ENCODE data around the gene CCDC57. TPM values are rescaled to one million over a fixed set of nuclear protein-coding genes. Genes with fewer than 3 reads are reported as not detected.

Gene CCDC57
- total and polyA plus RNA-seq, 4 donors, result 5.4 to 19.1 (median 11.7) TPM

DNA sequence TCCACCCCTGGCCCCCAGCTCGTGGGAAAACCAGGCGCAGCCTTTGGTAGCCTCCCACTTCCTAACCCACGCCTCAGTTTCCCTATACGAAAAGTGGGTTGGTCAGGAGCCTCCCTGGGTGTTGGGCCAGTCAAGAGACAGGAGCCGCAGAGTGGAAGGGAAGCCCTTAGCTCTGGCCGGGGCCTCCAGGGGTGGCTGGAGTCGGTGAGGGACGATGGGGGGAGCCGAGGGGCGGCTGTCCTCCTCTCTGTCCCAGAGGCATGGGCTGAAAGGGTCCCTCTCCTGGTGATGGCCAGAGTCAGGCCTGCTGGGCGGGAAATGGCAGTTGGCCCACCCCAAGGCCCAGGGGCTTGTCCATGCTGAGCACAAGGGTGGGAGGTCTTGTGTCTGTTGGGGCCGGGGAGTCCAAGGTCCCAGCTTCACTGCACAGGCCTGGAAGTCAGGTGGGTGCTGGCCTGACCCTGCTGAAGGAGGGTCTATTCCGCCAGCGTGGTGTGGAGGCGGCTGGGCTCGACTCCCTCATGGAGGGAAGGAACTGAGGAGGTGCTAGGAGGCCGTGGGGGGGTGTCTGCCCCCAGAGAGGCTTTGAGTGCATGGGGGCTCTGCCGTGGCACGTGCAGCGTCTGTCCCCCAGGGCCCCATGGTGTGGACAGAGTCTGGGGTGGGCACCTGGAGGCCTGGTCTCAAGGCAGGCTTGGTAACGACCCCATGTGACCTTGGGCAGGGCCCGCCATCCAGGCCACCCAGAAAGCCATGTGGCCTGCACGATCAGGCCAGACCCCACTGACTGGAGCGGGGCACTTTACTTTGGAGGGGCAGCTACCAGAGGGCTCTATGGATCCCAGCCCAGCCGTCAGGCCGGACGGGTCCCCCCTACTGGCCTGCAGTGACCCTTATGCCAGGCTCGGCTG, 17.3 kb upstream of the CCDC57 start:
- Histone ChIP-seq H3K9ac (ENCODE audit: low read depth in 1 of 2, low read length in 2 of 2) (peak overlapping the region in 1 of 2 donors; percentile 59), H3K9me3 (ENCODE audit: control insufficient read depth in 4 of 4, low read length in 3 of 4) (no peaks in the 10 kb centered on the region), H3K27me3 (ENCODE audit: control insufficient read depth in 4 of 4, insufficient read depth in 4 of 4, low read length in 3 of 4) (no peaks in the 10 kb centered on the region), H3K4me3 (ENCODE audit: low read depth in 1 of 3, low read length in 3 of 3) (peak overlapping the region in 1 of 3 donors; percentile 57), H3K36me3 (ENCODE audit: control insufficient read depth in 4 of 4, insufficient read depth in 3 of 4, low read depth in 1 of 4, low read length in 3 of 4) (no peaks in the 10 kb centered on the region), H3K27ac (ENCODE audit: low read depth in 1 of 2, low read length in 2 of 2) (peak overlapping the region; percentile 66 to 72), H3K4me1 (ENCODE audit: control insufficient read depth in 4 of 4, insufficient read depth in 4 of 4, low read length in 3 of 4) (peaks cover 3 to 24% (median 12%) of the 10 kb centered on the region in 4 donors)
- TF ChIP-seq JUND (IDR thresholded peaks at IDR 0.05) (no peak), GABPA (IDR thresholded peaks at IDR 0.05 in 1 of 2, conservative IDR thresholded peaks at IDR 0.05 in 1 of 2) (no peak)
- 69% methylated on average over 28 of the region's 28 CpGs for WGBS
- DNase-seq (ENCODE audit: low spot score), result no peak

GRCh38 chr17:82228842-82229697, 16.4 kb upstream of the CCDC57 start, which contains the start of gene SLC16A3:
Gene SLC16A3, plus strand, starts transcription at chr17:82229042. Its CDS starts 6,967 bp downstream, at chr17:82236009.
- peaks cover 3 to 24% (median 12%) of the 10 kb centered on the region in 4 donors for H3K4me1 ChIP-seq (ENCODE audit: control insufficient read depth in 4 of 4, insufficient read depth in 4 of 4, low read length in 3 of 4)
- H3K4me3 ChIP-seq (ENCODE audit: low read depth in 1 of 3, low read length in 3 of 3), result peak within 1 kb of the TSS in 1 of 3 donors; percentile 57
- H3K27me3 ChIP-seq (ENCODE audit: control insufficient read depth in 4 of 4, insufficient read depth in 4 of 4, low read length in 3 of 4), result no peaks in the 10 kb centered on the region
- TF ChIP-seq YY1 (IDR thresholded peaks at IDR 0.05) (no peak), EGR1 (IDR thresholded peaks at IDR 0.05; ENCODE audit: low read depth in 2 of 2) (no peak), JUND (IDR thresholded peaks at IDR 0.05) (no peak), ATF3 (IDR thresholded peaks at IDR 0.05) (no peak), HNF4A (conservative IDR thresholded peaks at IDR 0.05) (no peak), ZBTB33 (IDR thresholded peaks at IDR 0.05) (no peak), NR2F2 (IDR thresholded peaks at IDR 0.05) (no peak), FOXA1 (IDR thresholded peaks at IDR 0.05) (no peak), FOXA2 (IDR thresholded peaks at IDR 0.05) (no peak), RAD21 (IDR thresholded peaks at IDR 0.05) (no peak), RXRA (IDR thresholded peaks at IDR 0.05) (no peak), SP1 (IDR thresholded peaks at IDR 0.05) (no peak)
- TF ChIP-seq, protein P1, sequence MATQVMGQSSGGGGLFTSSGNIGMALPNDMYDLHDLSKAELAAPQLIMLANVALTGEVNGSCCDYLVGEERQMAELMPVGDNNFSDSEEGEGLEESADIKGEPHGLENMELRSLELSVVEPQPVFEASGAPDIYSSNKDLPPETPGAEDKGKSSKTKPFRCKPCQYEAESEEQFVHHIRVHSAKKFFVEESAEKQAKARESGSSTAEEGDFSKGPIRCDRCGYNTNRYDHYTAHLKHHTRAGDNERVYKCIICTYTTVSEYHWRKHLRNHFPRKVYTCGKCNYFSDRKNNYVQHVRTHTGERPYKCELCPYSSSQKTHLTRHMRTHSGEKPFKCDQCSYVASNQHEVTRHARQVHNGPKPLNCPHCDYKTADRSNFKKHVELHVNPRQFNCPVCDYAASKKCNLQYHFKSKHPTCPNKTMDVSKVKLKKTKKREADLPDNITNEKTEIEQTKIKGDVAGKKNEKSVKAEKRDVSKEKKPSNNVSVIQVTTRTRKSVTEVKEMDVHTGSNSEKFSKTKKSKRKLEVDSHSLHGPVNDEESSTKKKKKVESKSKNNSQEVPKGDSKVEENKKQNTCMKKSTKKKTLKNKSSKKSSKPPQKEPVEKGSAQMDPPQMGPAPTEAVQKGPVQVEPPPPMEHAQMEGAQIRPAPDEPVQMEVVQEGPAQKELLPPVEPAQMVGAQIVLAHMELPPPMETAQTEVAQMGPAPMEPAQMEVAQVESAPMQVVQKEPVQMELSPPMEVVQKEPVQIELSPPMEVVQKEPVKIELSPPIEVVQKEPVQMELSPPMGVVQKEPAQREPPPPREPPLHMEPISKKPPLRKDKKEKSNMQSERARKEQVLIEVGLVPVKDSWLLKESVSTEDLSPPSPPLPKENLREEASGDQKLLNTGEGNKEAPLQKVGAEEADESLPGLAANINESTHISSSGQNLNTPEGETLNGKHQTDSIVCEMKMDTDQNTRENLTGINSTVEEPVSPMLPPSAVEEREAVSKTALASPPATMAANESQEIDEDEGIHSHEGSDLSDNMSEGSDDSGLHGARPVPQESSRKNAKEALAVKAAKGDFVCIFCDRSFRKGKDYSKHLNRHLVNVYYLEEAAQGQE (IDR thresholded peaks at IDR 0.05), result no peak
- TF ChIP-seq, protein P2, sequence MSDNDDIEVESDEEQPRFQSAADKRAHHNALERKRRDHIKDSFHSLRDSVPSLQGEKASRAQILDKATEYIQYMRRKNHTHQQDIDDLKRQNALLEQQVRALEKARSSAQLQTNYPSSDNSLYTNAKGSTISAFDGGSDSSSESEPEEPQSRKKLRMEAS (IDR thresholded peaks at IDR 0.05), result no peak
- TF ChIP-seq, protein P3, sequence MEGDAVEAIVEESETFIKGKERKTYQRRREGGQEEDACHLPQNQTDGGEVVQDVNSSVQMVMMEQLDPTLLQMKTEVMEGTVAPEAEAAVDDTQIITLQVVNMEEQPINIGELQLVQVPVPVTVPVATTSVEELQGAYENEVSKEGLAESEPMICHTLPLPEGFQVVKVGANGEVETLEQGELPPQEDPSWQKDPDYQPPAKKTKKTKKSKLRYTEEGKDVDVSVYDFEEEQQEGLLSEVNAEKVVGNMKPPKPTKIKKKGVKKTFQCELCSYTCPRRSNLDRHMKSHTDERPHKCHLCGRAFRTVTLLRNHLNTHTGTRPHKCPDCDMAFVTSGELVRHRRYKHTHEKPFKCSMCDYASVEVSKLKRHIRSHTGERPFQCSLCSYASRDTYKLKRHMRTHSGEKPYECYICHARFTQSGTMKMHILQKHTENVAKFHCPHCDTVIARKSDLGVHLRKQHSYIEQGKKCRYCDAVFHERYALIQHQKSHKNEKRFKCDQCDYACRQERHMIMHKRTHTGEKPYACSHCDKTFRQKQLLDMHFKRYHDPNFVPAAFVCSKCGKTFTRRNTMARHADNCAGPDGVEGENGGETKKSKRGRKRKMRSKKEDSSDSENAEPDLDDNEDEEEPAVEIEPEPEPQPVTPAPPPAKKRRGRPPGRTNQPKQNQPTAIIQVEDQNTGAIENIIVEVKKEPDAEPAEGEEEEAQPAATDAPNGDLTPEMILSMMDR (IDR thresholded peaks at IDR 0.05; ENCODE audit: low read depth, low read length, missing input control), result no peak
- WGBS, result 7% methylated on average over 105 of the region's 105 CpGs
- no peak for DNase-seq (ENCODE audit: low spot score)
- no peaks in the 10 kb centered on the region for H3K9me3 ChIP-seq (ENCODE audit: control insufficient read depth in 4 of 4, low read length in 3 of 4)
- H3K9ac ChIP-seq (ENCODE audit: low read depth in 1 of 2, low read length in 2 of 2), result peak within 1 kb of the TSS in 1 of 2 donors; percentile 59
- H3K36me3 ChIP-seq (ENCODE audit: control insufficient read depth in 4 of 4, insufficient read depth in 3 of 4, low read depth in 1 of 4, low read length in 3 of 4), result no peaks in the 10 kb centered on the region
- peak within 1 kb of the TSS; percentile 79 to 86 for H3K27ac ChIP-seq (ENCODE audit: low read depth in 1 of 2, low read length in 2 of 2)

Data from liver (tissue), 9 donors.